Mesodermal cell (in vitro differentiated cells): Measurements from ENCODE around the gene ELOVL6.
A peak's percentile ranks its signal among the peaks of the same experiment; 100 is the strongest.
"Not testable (repeated sequence)": the region's sequence is repeated elsewhere in the genome, so short reads cannot be mapped to it uniquely, and the experiment has no call there.

ENCODE experiments used
- H3K27ac ChIP-seq: 2 replicates; pipeline ENCODE4 v1.7.0; 2013; ENCODE audit warnings: mild to moderate bottlenecking, low read depth, low read length, moderate library complexity; ENCODE audit not compliant: severe bottlenecking
- H3K36me3 ChIP-seq: 2 replicates; pipeline ENCODE4 v1.7.1; 2013; ENCODE audit warnings: mild to moderate bottlenecking, low read length, moderate library complexity; ENCODE audit not compliant: control insufficient read depth, insufficient read depth
- H3K4me1 ChIP-seq: one replicate; pipeline ENCODE4 v1.7.1; 2013; ENCODE audit warnings: mild to moderate bottlenecking, low read length; ENCODE audit not compliant: insufficient read depth, control insufficient read depth, poor library complexity, severe bottlenecking
- H3K4me3 ChIP-seq: 2 replicates; pipeline ENCODE4 v1.7.0; 2013; ENCODE audit warnings: low read length, control low read depth, mild to moderate bottlenecking; ENCODE audit not compliant: insufficient read depth, poor library complexity, severe bottlenecking; ENCODE audit errors: extremely low read depth
- H3K9me3 ChIP-seq: 2 replicates; pipeline ENCODE4 v1.7.1; 2013; ENCODE audit warnings: mild to moderate bottlenecking, low read length, moderate library complexity; ENCODE audit not compliant: control insufficient read depth
- WGBS, 2 experiments: methylation state at CpG; one replicate each; pipeline ENCODE4 v1.1.5; 2013; ENCODE audit warnings: missing lambda C conversion rate in 2 of 2; ENCODE audit not compliant: insufficient coverage in 2 of 2; 5-methylcytosine and 5-hydroxymethylcytosine counted together

The ELOVL6 gene

GRCh38 chr4:110058677-110059076, 139.7 kb downstream of the ELOVL6 start:
- Histone ChIP-seq H3K4me3 (no peak overlapping the region), H3K9me3 (no peaks in the 10 kb centered on the region), H3K4me1 (peaks cover 17% of the 10 kb centered on the region), H3K36me3 (peaks cover 33% of the 10 kb centered on the region), H3K27ac (no peak overlapping the region)
- no CpG with 5 or more reads among the region's 1 CpG for WGBS, 2 experiments

- H3K36me3 ChIP-seq, result peaks cover 62% of the 10 kb centered on the region
- no peaks in the 10 kb centered on the region for H3K9me3 ChIP-seq
- H3K4me1 ChIP-seq, result peaks cover 16% of the 10 kb centered on the region
- 89 to 97% methylated on average over 3 of the region's 3 CpGs for WGBS, 2 experiments
- peak overlapping the region; percentile 8 for H3K27ac ChIP-seq
- H3K4me3 ChIP-seq, result no peak overlapping the region
These were observed 143.2 kb downstream of the ELOVL6 start for GRCh38 chr4:110055158-110055768.

- Histone ChIP-seq H3K4me1 (no peaks in the 10 kb centered on the region), H3K27ac (no peak overlapping the region), H3K9me3 (no peaks in the 10 kb centered on the region), H3K4me3 (no peak overlapping the region), H3K36me3 (peaks cover 71% of the 10 kb centered on the region)
- WGBS, 2 experiments, result 70 to 100% methylated on average over 2 to 3 of the region's 9 CpGs
These were observed 148.2 kb downstream of the ELOVL6 start for GRCh38 chr4:110049951-110050925.

GRCh38 chr4:110046588-110047049, 151.8 kb downstream of the ELOVL6 start:
- H3K27ac ChIP-seq, result no peak overlapping the region
- no peaks in the 10 kb centered on the region for H3K9me3 ChIP-seq
- H3K36me3 ChIP-seq, result peaks cover 46% of the 10 kb centered on the region
- no peak overlapping the region for H3K4me3 ChIP-seq
- 93 to 94% methylated on average over 4 to 5 of the region's 5 CpGs for WGBS, 2 experiments
- peaks cover 8% of the 10 kb centered on the region for H3K4me1 ChIP-seq

- Histone ChIP-seq H3K36me3 (peaks cover 15% of the 10 kb centered on the region), H3K9me3 (no peaks in the 10 kb centered on the region), H3K27ac (peak overlapping the region; percentile 55), H3K4me3 (no peak overlapping the region), H3K4me1 (peaks cover 8% of the 10 kb centered on the region)
- WGBS, 2 experiments, result 0 to 54% methylated on average over 1 to 5 of the region's 13 CpGs
These were observed 155.6 kb downstream of the ELOVL6 start for GRCh38 chr4:110042545-110043517.

- peaks cover 8% of the 10 kb centered on the region for H3K36me3 ChIP-seq
- no peaks in the 10 kb centered on the region for H3K9me3 ChIP-seq
- H3K4me3 ChIP-seq, result no peak overlapping the region
- H3K4me1 ChIP-seq, result peaks cover 8% of the 10 kb centered on the region
- WGBS, 2 experiments, result 86% methylated on average over 1 of the region's 1 CpG; no CpG with 5 or more reads in 1 of the 2 experiments
- no peak overlapping the region for H3K27ac ChIP-seq
These were observed 156.7 kb downstream of the ELOVL6 start for GRCh38 chr4:110041735-110042134.

GRCh38 chr4:110039164-110039563, 159.3 kb downstream of the ELOVL6 start:
- H3K9me3 ChIP-seq, H3K36me3 ChIP-seq, H3K4me3 ChIP-seq, H3K4me1 ChIP-seq, H3K27ac ChIP-seq: not testable (repeated sequence)
- 88 to 92% methylated on average over 11 of the region's 11 CpGs for WGBS, 2 experiments

GRCh38 chr4:110034026-110034393, 164.4 kb downstream of the ELOVL6 start:
- no peak overlapping the region for H3K4me3 ChIP-seq
- WGBS, 2 experiments, result no CpG with 5 or more reads among the region's 3 CpGs
- no peaks in the 10 kb centered on the region for H3K4me1 ChIP-seq

GRCh38 chr4:110033355-110034025, 164.9 kb downstream of the ELOVL6 start:
- Histone ChIP-seq H3K4me3 (no peak overlapping the region), H3K4me1 (no peaks in the 10 kb centered on the region), H3K36me3 (no peaks in the 10 kb centered on the region), H3K9me3 (no peaks in the 10 kb centered on the region), H3K27ac (no peak overlapping the region)
- WGBS, 2 experiments, result no CpG with 5 or more reads among the region's 8 CpGs

More at GRCh38 chr4:110034026-110034393, 164.4 kb downstream of the ELOVL6 start:
- Histone ChIP-seq H3K27ac (no peak overlapping the region), H3K9me3 (no peaks in the 10 kb centered on the region), H3K36me3 (no peaks in the 10 kb centered on the region)

- Histone ChIP-seq H3K36me3 (no peaks in the 10 kb centered on the region), H3K4me1 (no peaks in the 10 kb centered on the region), H3K4me3 (no peak overlapping the region), H3K9me3 (no peaks in the 10 kb centered on the region), H3K27ac (no peak overlapping the region)
- WGBS, 2 experiments, result 75 to 89% methylated on average over 4 to 5 of the region's 7 CpGs
These were observed 165.8 kb downstream of the ELOVL6 start for GRCh38 chr4:110032603-110033002.
